WTC11 (cell line): ENCODE data around the gene HIF3A. TPM values are rescaled to one million over a fixed set of nuclear protein-coding genes. Genes with fewer than 3 reads are reported as not detected.

Source experiments
- ATAC-seq: fragments of 200-7000 bp; cut with Tn5 transposase; 2 replicates; pipeline ENCODE4 v1.10.0; 2021; ENCODE audit warnings: mild to moderate bottlenecking, moderate library complexity
- CTCF ChIA-PET: fragments of 300-600 bp; sonication (Branson Sonifier 250); formaldehyde crosslinking; loops from one replicate; lab custom pipeline; 2021; ENCODE audit warnings: antibody characterized with exemption; lab: Charles Lee
- POLR2A ChIA-PET: fragments of 350-600 bp; sonication (Branson Sonifier 250); formaldehyde crosslinking; loops from one replicate; lab custom pipeline; 2021; ENCODE audit warnings: antibody characterized with exemption; lab: Charles Lee
- DNase-seq: peaks from one replicate; pipeline ENCODE4 v3.0.0; 2021; ENCODE audit warnings: low spot score
- H3K27ac Mint-ChIP-seq: 2 replicates; pipeline ENCODE4 v1.8.0; 2021; ENCODE audit warnings: mixed read lengths
- H3K27me3 Mint-ChIP-seq: 2 replicates; pipeline ENCODE4 v1.8.0; 2021; ENCODE audit warnings: low read depth, mild to moderate bottlenecking, moderate library complexity, mixed read lengths
- H3K36me3 Mint-ChIP-seq: 2 replicates; pipeline ENCODE4 v1.8.0; 2021; ENCODE audit warnings: mixed read lengths
- H3K4me1 Mint-ChIP-seq: 2 replicates; pipeline ENCODE4 v1.8.0; 2022; ENCODE audit warnings: mixed read lengths
- H3K4me3 Mint-ChIP-seq: 2 replicates; pipeline ENCODE4 v1.8.0; 2021; ENCODE audit warnings: mild to moderate bottlenecking, moderate library complexity, mixed read lengths
- H3K9me3 Mint-ChIP-seq: 2 replicates; pipeline ENCODE4 v1.8.0; 2021; ENCODE audit warnings: mixed read lengths
- ATF6 ChIP-seq: sonication (generic); formaldehyde crosslinking; IDR thresholded peaks from 2 replicates; pipeline ENCODE4 v1.8.1; 2023; ENCODE audit warnings: mild to moderate bottlenecking, missing genetic modification reagents
- HMGA2 ChIP-seq: fragments of 250-450 bp; sonication (Bioruptor Pico); IDR thresholded peaks from 2 replicates; pipeline ENCODE4 v1.4.0; 2021; ENCODE audit warnings: mild to moderate bottlenecking, moderate library complexity
- IRF1 ChIP-seq: sonication (generic); formaldehyde crosslinking; IDR thresholded peaks from 2 replicates; pipeline ENCODE4 v1.8.0; 2023; ENCODE audit warnings: missing genetic modification reagents
- IRF2 ChIP-seq: sonication (generic); formaldehyde crosslinking; IDR thresholded peaks from 2 replicates; pipeline ENCODE4 v1.8.0; 2022; ENCODE audit warnings: low read depth, missing genetic modification reagents, borderline replicate concordance
- MXD4 ChIP-seq: fragments of 250-450 bp; sonication (Bioruptor Pico); IDR thresholded peaks from 2 replicates; pipeline ENCODE4 v1.8.0; 2021; ENCODE audit warnings: mild to moderate bottlenecking, moderate library complexity, borderline replicate concordance
- NFYB ChIP-seq: sonication (generic); formaldehyde crosslinking; conservative IDR thresholded peaks from 2 replicates; pipeline ENCODE4 v1.8.0; 2022; ENCODE audit warnings: low read depth, missing genetic modification reagents
- NR3C1 ChIP-seq: sonication (generic); formaldehyde crosslinking; conservative IDR thresholded peaks from 2 replicates; pipeline ENCODE4 v1.8.1; 2023; ENCODE audit warnings: low read depth, mild to moderate bottlenecking, missing genetic modification reagents
- SMAD3 ChIP-seq: sonication (generic); formaldehyde crosslinking; IDR thresholded peaks from 2 replicates; pipeline ENCODE4 v1.8.0; 2022; ENCODE audit warnings: missing genetic modification reagents, mild to moderate bottlenecking, borderline replicate concordance
- SP1 ChIP-seq: sonication (generic); formaldehyde crosslinking; conservative IDR thresholded peaks from 2 replicates; pipeline ENCODE4 v1.8.1; 2022; ENCODE audit warnings: missing genetic modification reagents
- USF1 ChIP-seq: sonication (generic); formaldehyde crosslinking; IDR thresholded peaks from 2 replicates; pipeline ENCODE4 v1.8.0; 2022; ENCODE audit warnings: mild to moderate bottlenecking, missing genetic modification reagents
- ZNF263 ChIP-seq: sonication (generic); formaldehyde crosslinking; IDR thresholded peaks from 2 replicates; pipeline ENCODE4 v1.8.1; 2022; ENCODE audit warnings: low read depth, mild to moderate bottlenecking, moderate library complexity, missing genetic modification reagents
- ZNF512 ChIP-seq: sonication (generic); formaldehyde crosslinking; IDR thresholded peaks from 2 replicates; pipeline ENCODE4 v1.8.1; 2022; ENCODE audit warnings: missing genetic modification reagents, borderline replicate concordance
- total RNA-seq: library from RNA; stranded (reverse); gene quantifications from 3 replicates; pipeline ENCODE4 v1.2.3, GENCODE V29; 2021
- TF ChIP-seq, protein P1 (sequence below): sonication (generic); formaldehyde crosslinking; IDR thresholded peaks from 2 replicates; pipeline ENCODE4 v1.8.1; 2023; ENCODE audit warnings: mild to moderate bottlenecking, missing genetic modification reagents

Gene HIF3A
- total RNA-seq, 1 experiment from 2014 or later: 31.8 TPM

DNA sequence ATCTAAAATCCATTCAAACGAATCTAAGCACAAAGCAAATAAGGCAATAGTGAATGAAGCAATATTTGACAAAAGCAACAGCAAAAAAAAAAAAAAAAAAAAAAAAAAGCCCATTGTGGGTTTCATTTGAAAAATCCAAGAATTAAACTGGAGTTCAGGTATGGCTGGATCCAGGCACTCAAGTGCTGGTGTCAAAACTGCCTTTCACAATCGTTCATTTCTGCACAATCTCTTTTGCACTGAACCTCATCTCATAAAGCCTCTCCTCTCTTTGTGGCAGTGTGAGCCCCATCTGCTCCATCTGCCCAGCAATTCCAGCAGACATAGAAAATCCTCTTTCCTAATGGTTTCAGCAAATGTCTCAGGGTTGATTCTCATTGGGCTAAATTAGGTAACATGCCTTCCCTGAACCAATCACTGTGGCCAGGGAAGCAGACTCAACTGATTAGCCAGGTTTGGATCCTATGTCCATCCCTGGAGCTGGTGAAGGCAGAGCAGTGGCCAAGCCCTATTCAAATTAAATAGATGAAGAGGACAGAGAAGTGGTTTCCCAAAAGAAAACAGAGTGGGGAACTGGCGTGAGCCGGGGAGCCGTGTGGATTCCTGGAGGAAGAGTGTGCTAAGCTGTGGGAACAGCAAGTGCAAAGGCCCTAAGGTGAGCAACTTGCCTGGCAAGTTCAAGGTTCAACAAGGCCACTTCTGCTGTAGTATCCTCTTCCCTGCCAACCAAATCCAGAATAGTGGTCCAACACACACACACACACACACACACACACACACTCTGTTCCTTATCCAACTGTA is 1.2 kb upstream of the HIF3A start (continued):
- TF ChIP-seq ATF6 (no peak), ZNF263 (CRISPR knock-in tag) (no peak), NFYB (CRISPR knock-in tag) (no peak), SP1 (CRISPR knock-in tag) (no peak), HMGA2 (CRISPR knock-in tag) (no peak), SMAD3 (CRISPR knock-in tag) (no peak), USF1 (no peak), IRF2 (CRISPR knock-in tag) (no peak), NR3C1 (CRISPR knock-in tag) (no peak)

GRCh38 chr19:46296202-46296480 is 701 bp upstream of the HIF3A start:
- Mint-ChIP-seq H3K4me1 (peaks cover 25% of the 10 kb centered on the region), H3K27ac (no peak overlapping the region), H3K36me3 (no peaks in the 10 kb centered on the region), H3K4me3 (peak overlapping the region; percentile 47; the same call in 1 of the 2 replicates), H3K27me3 (peaks cover 15% of the 10 kb centered on the region), H3K9me3 (no peaks in the 10 kb centered on the region)
- CTCF ChIA-PET: interaction anchor here (0.6 to 7.2 kb wide), 3 partner anchors 14 to 218 kb away, joined by 4 to 95 read pairs (median 5); no protein-coding TSS in a partner anchor
- POLR2A ChIA-PET: no interaction called here
- TF ChIP-seq, protein P1, sequence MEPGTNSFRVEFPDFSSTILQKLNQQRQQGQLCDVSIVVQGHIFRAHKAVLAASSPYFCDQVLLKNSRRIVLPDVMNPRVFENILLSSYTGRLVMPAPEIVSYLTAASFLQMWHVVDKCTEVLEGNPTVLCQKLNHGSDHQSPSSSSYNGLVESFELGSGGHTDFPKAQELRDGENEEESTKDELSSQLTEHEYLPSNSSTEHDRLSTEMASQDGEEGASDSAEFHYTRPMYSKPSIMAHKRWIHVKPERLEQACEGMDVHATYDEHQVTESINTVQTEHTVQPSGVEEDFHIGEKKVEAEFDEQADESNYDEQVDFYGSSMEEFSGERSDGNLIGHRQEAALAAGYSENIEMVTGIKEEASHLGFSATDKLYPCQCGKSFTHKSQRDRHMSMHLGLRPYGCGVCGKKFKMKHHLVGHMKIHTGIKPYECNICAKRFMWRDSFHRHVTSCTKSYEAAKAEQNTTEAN (CRISPR knock-in tag): no peak
- ATAC-seq (no peak), DNase-seq (no peak)

- peaks cover 18% of the 10 kb centered on the region for H3K27me3 Mint-ChIP-seq
- ATAC-seq: no peak
These were observed 1.0 kb downstream of the HIF3A start for GRCh38 chr19:46297700-46298478.

More at GRCh38 chr19:46297700-46298478, 1.0 kb downstream of the HIF3A start:
- no peaks in the 10 kb centered on the region for H3K9me3 Mint-ChIP-seq
- POLR2A ChIA-PET: no interaction called here
- CTCF ChIA-PET: interaction anchor here (0.6 to 7.2 kb wide), 9 partner anchors 13 to 370 kb away, joined by 3 to 95 read pairs (median 5); partner anchors contain the start of gene PPP5C
- no peak overlapping the region for H3K27ac Mint-ChIP-seq
- TF ChIP-seq IRF1 (CRISPR knock-in tag) (no peak), ZNF512 (CRISPR knock-in tag) (no peak), MXD4 (CRISPR knock-in tag) (no peak)
- DNase-seq: peak; percentile 35
- H3K4me3 Mint-ChIP-seq: peak overlapping the region; percentile 80
- no peaks in the 10 kb centered on the region for H3K36me3 Mint-ChIP-seq
- H3K4me1 Mint-ChIP-seq: peaks cover 31% of the 10 kb centered on the region
